ENCODE results near the gene CAVIN4. TPM values are rescaled to one million over a fixed set of nuclear protein-coding genes. Genes with fewer than 3 reads are reported as not detected.
A peak's percentile ranks its signal among the peaks of the same experiment; 100 is the strongest.

CAVIN4 gene
- total RNA-seq: 66.6 TPM
- long read RNA-seq, transcript CAVIN4-201 (2 exons, 2,615 nt): major isoform, 233 of 233 reads
- long read RNA-seq, partial matches to known transcripts: 0 of 233 reads
- long read RNA-seq, other reads (novel, unspliced or antisense): 0 of 233 reads

GRCh38 chr9:100577776-100578448 is at the start of gene CAVIN4:
TSS of gene CAVIN4 (plus strand) at chr9:100578079. CDS start at chr9:100578144, 65 bp downstream.
- ATAC-seq (ENCODE audit: poor library complexity): peak; percentile 83
- no peak for DNase-seq
- intact Hi-C loops (cut with DNase I): no loop called here

GRCh38 chr9:100534401-100534800 is 43.5 kb upstream of the CAVIN4 start:
- intact Hi-C loops (cut with DNase I): no loop called here
- ATAC-seq (ENCODE audit: poor library complexity) (no peak), DNase-seq (no peak)

- no peak for DNase-seq
- intact Hi-C loops (cut with DNase I): no loop called here
- no peak for ATAC-seq (ENCODE audit: poor library complexity)
These were observed 37.6 kb upstream of the CAVIN4 start for GRCh38 chr9:100540327-100540726.

GRCh38 chr9:100549048-100549447 is 28.8 kb upstream of the CAVIN4 start:
- intact Hi-C loops (cut with DNase I): no loop called here
- ATAC-seq (ENCODE audit: poor library complexity) (no peak), DNase-seq (no peak)

GRCh38 chr9:100554935-100555401 is 22.9 kb upstream of the CAVIN4 start:
- intact Hi-C loops (cut with DNase I): no loop called here
- ATAC-seq (ENCODE audit: poor library complexity): no peak
- no peak for DNase-seq

GRCh38 chr9:100555471-100555870 is 22.4 kb upstream of the CAVIN4 start:
- ATAC-seq (ENCODE audit: poor library complexity): no peak
- intact Hi-C loops (cut with DNase I): no loop called here
- no peak for DNase-seq

GRCh38 chr9:100557053-100557452 is 20.8 kb upstream of the CAVIN4 start:
- ATAC-seq (ENCODE audit: poor library complexity) (no peak), DNase-seq (no peak)
- intact Hi-C loops (cut with DNase I): no loop called here

- intact Hi-C loops (cut with DNase I): no loop called here
- DNase-seq: no peak
- no peak for ATAC-seq (ENCODE audit: poor library complexity)
These were observed 16.6 kb upstream of the CAVIN4 start for GRCh38 chr9:100561256-100561655.

- no peak for ATAC-seq (ENCODE audit: poor library complexity)
These were observed 10.0 kb upstream of the CAVIN4 start for GRCh38 chr9:100567856-100568255.

GRCh38 chr9:100573655-100574260 is 4.1 kb upstream of the CAVIN4 start:
- ATAC-seq (ENCODE audit: poor library complexity) (no peak), DNase-seq (no peak)
- intact Hi-C loops (cut with DNase I): no loop called here

More at GRCh38 chr9:100567856-100568255, 10.0 kb upstream of the CAVIN4 start:
- DNase-seq: no peak
- intact Hi-C loops (cut with DNase I): no loop called here

GRCh38 chr9:100575006-100575405 is 2.9 kb upstream of the CAVIN4 start:
- ATAC-seq (ENCODE audit: poor library complexity) (no peak), DNase-seq (no peak)
- intact Hi-C loops (cut with DNase I): no loop called here

- intact Hi-C loops (cut with DNase I): no loop called here
- ATAC-seq (ENCODE audit: poor library complexity) (no peak), DNase-seq (no peak)
These were observed 2.0 kb upstream of the CAVIN4 start for GRCh38 chr9:100575765-100576386.

GRCh38 chr9:100578610-100579009 is 731 bp downstream of the CAVIN4 start:
- no peak for DNase-seq
- ATAC-seq (ENCODE audit: poor library complexity): peak; percentile 5
- intact Hi-C loops (cut with DNase I): no loop called here

GRCh38 chr9:100579665-100580064 is 1.8 kb downstream of the CAVIN4 start:
- DNase-seq: no peak
- intact Hi-C loops (cut with DNase I): no loop called here
- peak; percentile 58 for ATAC-seq (ENCODE audit: poor library complexity)

- intact Hi-C loops (cut with DNase I): no loop called here
These were observed 2.4 kb downstream of the CAVIN4 start for GRCh38 chr9:100580257-100580656.

GRCh38 chr9:100581081-100581480 is 3.2 kb downstream of the CAVIN4 start:
- DNase-seq (no peak), ATAC-seq (ENCODE audit: poor library complexity) (peak; percentile 29)
- intact Hi-C loops (cut with DNase I): no loop called here

More at GRCh38 chr9:100580257-100580656, 2.4 kb downstream of the CAVIN4 start:
- DNase-seq: peak; percentile 57
- ATAC-seq (ENCODE audit: poor library complexity): peak; percentile 41

GRCh38 chr9:100581661-100582060 is 3.8 kb downstream of the CAVIN4 start:
- DNase-seq: no peak
- intact Hi-C loops (cut with DNase I): no loop called here
- peak; percentile 65 for ATAC-seq (ENCODE audit: poor library complexity)

GRCh38 chr9:100583014-100583802 is 5.3 kb downstream of the CAVIN4 start:
- ATAC-seq (ENCODE audit: poor library complexity) (no peak), DNase-seq (no peak)
- intact Hi-C loops (cut with DNase I): no loop called here

GRCh38 chr9:100584951-100585350 is 7.1 kb downstream of the CAVIN4 start:
- intact Hi-C loops (cut with DNase I): no loop called here
- ATAC-seq (ENCODE audit: poor library complexity) (no peak), DNase-seq (no peak)

Data from Right ventricle myocardium superior (tissue), 1 donor.